Endothelial cell of umbilical vein (primary cell): Measurements from ENCODE around the gene CNST. TPM values are rescaled to one million over a fixed set of nuclear protein-coding genes. Genes with fewer than 3 reads are reported as not detected.

Source experiments
- Bru-seq: library from RNA; stranded (reverse); fragments of 400-500 nt; gene quantifications from one replicate; lab custom pipeline; 2021; lab: Mats Ljungman, UMichigan
- BruChase-seq, 2 experiments: library from RNA; stranded (reverse); fragments of 400-500 nt; gene quantifications; one replicate each; lab custom pipeline; 2021; lab: Mats Ljungman, UMichigan
- BruUV-seq: library from RNA; stranded (reverse); fragments of 400-500 nt; replicated peaks from 2 replicates; lab custom pipeline; 2021; lab: Mats Ljungman, UMichigan
- CTCF ChIA-PET: fragments of 300-600, 350-600 bp; sonication (Branson Sonifier 250); formaldehyde crosslinking; loops from one replicate; lab custom pipeline; 2021; ENCODE audit warnings: antibody characterized with exemption, inconsistent platforms; lab: Charles Lee
- POLR2A ChIA-PET: fragments of 300-600, 350-600 bp; sonication (Branson Sonifier 250); formaldehyde crosslinking; loops from one replicate; lab custom pipeline; 2021; ENCODE audit warnings: antibody characterized with exemption, inconsistent platforms; lab: Charles Lee
- DNase-seq: peaks from one replicate; pipeline ENCODE4 v3.0.0-alpha.2; 2011; ENCODE audit warnings: low read depth, low spot score
- FAIRE-seq: peaks from 2 replicates; lab custom pipeline; 2011; peaks lifted over from hg19 to GRCh38; lab: Jason Lieb, UNC
- H2AFZ ChIP-seq: 2 replicates; pipeline ENCODE4 v1.6.0; 2012; ENCODE audit warnings: low read depth, low read length, control low read depth, inconsistent platforms
- H3K27ac ChIP-seq: 2 replicates; pipeline ENCODE4 v1.5.1; 2011; ENCODE audit warnings: low read depth, mild to moderate bottlenecking, control low read depth, low read length, moderate library complexity; ENCODE audit not compliant: insufficient read depth
- H3K27me3 ChIP-seq, 2 experiments: 2 replicates each; pipeline versions ENCODE4 v1.6.0 to v1.6.1; 2011; ENCODE audit warnings: low read length in 2 of 2, mixed read lengths in 1 of 2; ENCODE audit not compliant: control insufficient read depth in 2 of 2, insufficient read depth in 2 of 2
- H3K36me3 ChIP-seq, 2 experiments: 2 replicates in 1 of 2; 3 replicates in 1 of 2; pipeline ENCODE4 v1.5.1; 2011; ENCODE audit warnings: low read length in 2 of 2, mild to moderate bottlenecking in 1 of 2, moderate library complexity in 1 of 2; ENCODE audit not compliant: control insufficient read depth in 2 of 2, insufficient read depth in 2 of 2; ENCODE audit errors: extremely low read depth in 1 of 2
- H3K4me1 ChIP-seq: 3 replicates; pipeline ENCODE4 v1.5.1; 2011; ENCODE audit warnings: mild to moderate bottlenecking, low read length; ENCODE audit not compliant: control insufficient read depth, insufficient read depth; ENCODE audit errors: extremely low read depth
- H3K4me2 ChIP-seq: 2 replicates; pipeline ENCODE4 v1.6.1; 2011; ENCODE audit warnings: low read length, control low read depth, mixed read lengths; ENCODE audit not compliant: insufficient read depth
- H3K4me3 ChIP-seq, 3 experiments: fragments of 200-600 bp in 1 of 3; sonication (generic), shearing (Covaris generic) in 1 of 3; replicated peaks in 1 of 3; 2 replicates each; pipeline ENCODE4 v1.5.1; 2011 to 2016; ENCODE audit warnings: control low read depth in 3 of 3, low read length in 3 of 3, mild to moderate bottlenecking in 2 of 3, inconsistent platforms in 1 of 3, low read depth in 1 of 3, moderate library complexity in 1 of 3; ENCODE audit not compliant: insufficient read depth in 1 of 3
- H3K79me2 ChIP-seq: 2 replicates; pipeline ENCODE4 v1.6.0; 2012; ENCODE audit warnings: low read length, inconsistent platforms; ENCODE audit not compliant: control insufficient read depth, insufficient read depth
- H3K9ac ChIP-seq: replicated peaks from 2 replicates; pipeline ENCODE3; 2011; ENCODE audit warnings: low read length, control low read depth; ENCODE audit not compliant: insufficient read depth; ENCODE audit errors: extremely low read depth
- H3K9me1 ChIP-seq: replicated peaks from 3 replicates; pipeline ENCODE4 v1.6.0; 2011; ENCODE audit warnings: mild to moderate bottlenecking, low read length; ENCODE audit not compliant: control insufficient read depth, insufficient read depth; ENCODE audit errors: extremely low read depth
- H3K9me3 ChIP-seq: replicated peaks from 2 replicates; pipeline ENCODE4 v1.5.1; 2012; ENCODE audit warnings: low read length, inconsistent platforms; ENCODE audit not compliant: control insufficient read depth, insufficient read depth
- H4K20me1 ChIP-seq: replicated peaks from 2 replicates; pipeline ENCODE3; 2011; ENCODE audit warnings: mild to moderate bottlenecking, low read length; ENCODE audit not compliant: control insufficient read depth, insufficient read depth; ENCODE audit errors: extremely low read depth
- EZH2 ChIP-seq: IDR thresholded peaks from 2 replicates; pipeline ENCODE4 v1.6.1; 2012; ENCODE audit warnings: borderline replicate concordance, low read depth, mild to moderate bottlenecking, moderate library complexity, low read length, inconsistent platforms; ENCODE audit not compliant: severe bottlenecking
- FOS ChIP-seq: IDR thresholded peaks from 2 replicates; pipeline ENCODE4 v1.6.1; 2011; ENCODE audit warnings: mild to moderate bottlenecking, low read length, moderate library complexity, borderline replicate concordance; ENCODE audit not compliant: insufficient read depth
- GATA2 ChIP-seq: IDR thresholded peaks from 2 replicates; pipeline ENCODE4 v1.7.0; 2011; ENCODE audit warnings: low read depth, mild to moderate bottlenecking, moderate library complexity, mixed read lengths, low read length; ENCODE audit not compliant: insufficient read length, insufficient read depth
- JUN ChIP-seq: IDR thresholded peaks from 2 replicates; pipeline ENCODE4 v1.6.1; 2011; ENCODE audit warnings: borderline replicate concordance, low read depth; ENCODE audit not compliant: insufficient read length, insufficient read depth
- MAX ChIP-seq: IDR thresholded peaks from 2 replicates; pipeline ENCODE4 v1.6.1; 2011; ENCODE audit not compliant: insufficient read depth, insufficient read length
- MYC ChIP-seq: IDR thresholded peaks from one replicate; pipeline ENCODE4 v1.6.1; 2011; ENCODE audit warnings: mild to moderate bottlenecking, low read depth, low read length
- POLR2A ChIP-seq: IDR thresholded peaks from 2 replicates; pipeline ENCODE4 v1.6.1; 2012; ENCODE audit warnings: low read depth, mild to moderate bottlenecking, control low read depth, low read length
- POLR2AphosphoS5 ChIP-seq: IDR thresholded peaks from 2 replicates; pipeline ENCODE4 v1.6.1; 2012; ENCODE audit warnings: low read depth, mild to moderate bottlenecking, control low read depth, low read length, moderate library complexity; ENCODE audit not compliant: insufficient read depth
- dilution Hi-C: fragments of 300-500 bp; cut with MboI; formaldehyde crosslinking; loops from one replicate; pipeline ENCODE4 v1.15.0; 2019; ENCODE audit warnings: low sequenced_read_pairs; ENCODE audit not compliant: extremely low pct_ligation_motif_present
- intact Hi-C: fragments of 100-400 bp; cut with micrococcal nuclease; formaldehyde crosslinking; loops from one replicate; pipeline ENCODE4 v1.10.0; 2022
- long read RNA-seq: library from polyadenylated mRNA; stranded (forward); transcript quantifications from one replicate; pipeline ENCODE4 v2.0.0, GENCODE V29; 2021
- polyA minus RNA-seq, 3 experiments: library from RNA; depleted of rRNA, polyadenylated mRNA; stranded (reverse); fragments of >200 nt; gene quantifications; 1 replicate in 1 of 3; 2 replicates in 2 of 3; pipeline ENCODE4 v1.2.3, GENCODE V29; 2011
- polyA plus RNA-seq, 4 experiments: library from polyadenylated mRNA; depleted of rRNA in 3 of 4; stranded (reverse) in 3 of 4; unstranded in 1 of 4; fragments of >200 nt; gene quantifications; 2 replicates each; pipeline versions ENCODE4 v1.2.1 to v1.2.3, GENCODE V29; 2011 to 2012; ENCODE audit warnings: missing spikeins in 1 of 4
- total RNA-seq: library from RNA; stranded (reverse); gene quantifications from 2 replicates; pipeline ENCODE4 v1.2.3, GENCODE V29; 2021
- TF ChIP-seq, protein P1 (sequence below), 2 donors: IDR thresholded peaks; 1 replicate in 1 of 2; 2 replicates in 1 of 2; pipeline ENCODE4 v1.5.1; 2011; ENCODE audit warnings: low read length in 2 of 2, mild to moderate bottlenecking in 2 of 2, moderate library complexity in 2 of 2, control low read depth in 1 of 2, inconsistent platforms in 1 of 2, low read depth in 1 of 2; ENCODE audit not compliant: insufficient read depth in 1 of 2; ENCODE audit errors: extremely low read depth in 1 of 2

Gene CNST
- total RNA-seq (18.1 and 21.5 TPM in 2 replicates), polyA plus RNA-seq (4.4 and 6.3 TPM in 2 replicates), polyA minus RNA-seq (24.8 and 27.7 TPM in 2 replicates), Bru-seq, nascent RNA (percentile 83 among the genes with signal in this experiment), BruChase-seq, experiment 1, labeled RNA remaining after a 6-hour chase (percentile 66 among the genes with signal in this experiment), BruChase-seq, experiment 2, labeled RNA remaining after a 2-hour chase (percentile 74 among the genes with signal in this experiment)
- polyA plus RNA-seq (2011; cell fraction: cytosol; rRNA removed): 6.6 and 8.2 TPM in 2 replicates
- 21.4 and 26.5 TPM in 2 replicates for polyA plus RNA-seq (2011; cell fraction: nucleus; rRNA removed)
- polyA plus RNA-seq (2012): 7.9 and 10.0 TPM in 2 replicates
- 8.0 TPM for polyA minus RNA-seq (2011; cell fraction: cytosol; rRNA and poly(A)+ RNA removed)
- polyA minus RNA-seq (2011; cell fraction: nucleus; rRNA and poly(A)+ RNA removed): 37.7 and 41.0 TPM in 2 replicates
- long read RNA-seq, partial matches to known transcripts: 2 of 15 reads
- long read RNA-seq, other reads (novel, unspliced or antisense): 13 of 15 reads

- Histone ChIP-seq H3K27ac (peak within 1 kb of the TSS; percentile 79), H3K4me3 (peak within 1 kb of the TSS; percentile 79 to 91 (median 90)), H3K36me3 (no peaks in the 10 kb centered on the region), H3K9ac (peak within 1 kb of the TSS; percentile 93), H3K9me1 (no peaks in the 10 kb centered on the region), H3K4me1 (peaks cover 46% of the 10 kb centered on the region), H2AFZ (peak within 1 kb of the TSS; percentile 50), H3K9me3 (no peaks in the 10 kb centered on the region), H4K20me1 (no peaks in the 10 kb centered on the region), H3K27me3 (no peaks in the 10 kb centered on the region), H3K4me2 (peak within 1 kb of the TSS; percentile 95), H3K79me2 (peaks cover 58% of the 10 kb centered on the region)
- FAIRE-seq: peak; percentile 89
- CTCF ChIA-PET: interaction anchor here (1.4 to 3.0 kb wide), 6 partner anchors 20 to 123 kb away, joined by 3 to 14 read pairs (median 8); no protein-coding TSS in a partner anchor
- POLR2A ChIA-PET: interaction anchor here (1.3 kb wide), 1 partner anchor 42 kb away, joined by 5 read pairs; no protein-coding TSS in a partner anchor
- TF ChIP-seq MAX: peak; percentile 94
- TF ChIP-seq JUN: no peak
- TF ChIP-seq POLR2A: peak; percentile 73
- TF ChIP-seq, protein P1, sequence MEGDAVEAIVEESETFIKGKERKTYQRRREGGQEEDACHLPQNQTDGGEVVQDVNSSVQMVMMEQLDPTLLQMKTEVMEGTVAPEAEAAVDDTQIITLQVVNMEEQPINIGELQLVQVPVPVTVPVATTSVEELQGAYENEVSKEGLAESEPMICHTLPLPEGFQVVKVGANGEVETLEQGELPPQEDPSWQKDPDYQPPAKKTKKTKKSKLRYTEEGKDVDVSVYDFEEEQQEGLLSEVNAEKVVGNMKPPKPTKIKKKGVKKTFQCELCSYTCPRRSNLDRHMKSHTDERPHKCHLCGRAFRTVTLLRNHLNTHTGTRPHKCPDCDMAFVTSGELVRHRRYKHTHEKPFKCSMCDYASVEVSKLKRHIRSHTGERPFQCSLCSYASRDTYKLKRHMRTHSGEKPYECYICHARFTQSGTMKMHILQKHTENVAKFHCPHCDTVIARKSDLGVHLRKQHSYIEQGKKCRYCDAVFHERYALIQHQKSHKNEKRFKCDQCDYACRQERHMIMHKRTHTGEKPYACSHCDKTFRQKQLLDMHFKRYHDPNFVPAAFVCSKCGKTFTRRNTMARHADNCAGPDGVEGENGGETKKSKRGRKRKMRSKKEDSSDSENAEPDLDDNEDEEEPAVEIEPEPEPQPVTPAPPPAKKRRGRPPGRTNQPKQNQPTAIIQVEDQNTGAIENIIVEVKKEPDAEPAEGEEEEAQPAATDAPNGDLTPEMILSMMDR (IDR thresholded peaks at IDR 0.05; ENCODE audit: extremely low read depth in 1 of 2, insufficient read depth in 1 of 2, low read depth in 1 of 2, low read length in 2 of 2): no peak
- TF ChIP-seq EZH2: no peak
- no peak for TF ChIP-seq FOS
- TF ChIP-seq MYC: no peak
- peak; percentile 62 for TF ChIP-seq POLR2AphosphoS5
- TF ChIP-seq GATA2: no peak
- no TSS peak for BruUV-seq
- peak; percentile 99 for DNase-seq
- dilution Hi-C loops: no loop called here
- intact Hi-C loops: loop anchor here (1.0 to 10.0 kb wide), 7 partner anchors 43 to 1474 kb away; partner anchors contain the start of gene SMYD3
Measured at GRCh38 chr1:246566128-246566812, at the start of gene CNST, which contains the start of gene TFB2M. Gene CNST (plus strand): TSS chr1:246566456. CDS start chr1:246591563, 25,107 bp downstream. Gene TFB2M (minus strand): TSS chr1:246566261. CDS start chr1:246566138, 123 bp downstream.
